GM12878 (cell line): ENCODE data around the gene MED13. TPM values are rescaled to one million over a fixed set of nuclear protein-coding genes. Genes with fewer than 3 reads are reported as not detected.

ENCODE experiments used
- ATAC-seq: fragments of 200-7000 bp; cut with Tn5 transposase; 3 replicates; pipeline ENCODE4 v1.9.1; 2020; ENCODE audit warnings: mild to moderate bottlenecking, moderate library complexity
- BruUV-seq: library from RNA; stranded (reverse); fragments of 400-500 nt; replicated peaks from 2 replicates; lab custom pipeline; 2021; lab: Mats Ljungman, UMichigan
- CTCF ChIA-PET: fragments of 300-600 bp; sonication (Branson Sonifier 250); formaldehyde crosslinking; extraction: SDS; loops from one replicate; lab custom pipeline; 2021; ENCODE audit warnings: inconsistent platforms; lab: Yijun Ruan, JAX
- POLR2A ChIA-PET: fragments of 350-600 bp; formaldehyde crosslinking; extraction: SDS; loops from one replicate; lab custom pipeline; 2021; ENCODE audit warnings: inconsistent platforms; lab: Charles Lee
- RAD21 ChIA-PET: fragments of 300-600 bp; sonication (Branson Sonifier 250); formaldehyde crosslinking; loops from one replicate; lab custom pipeline; 2023; ENCODE audit warnings: antibody characterized with exemption; ENCODE audit not compliant: unreplicated experiment; lab: Charles Lee
- SMC1A ChIA-PET: fragments of 300-600 bp; sonication (Branson Sonifier 250); formaldehyde crosslinking; loops from one replicate; lab custom pipeline; 2023; ENCODE audit not compliant: unreplicated experiment, uncharacterized antibody; lab: Charles Lee
- DNase-seq: peaks from one replicate; pipeline ENCODE4 v3.0.0-alpha.2; 2011; ENCODE audit warnings: low read depth, low spot score
- FAIRE-seq: peaks from 3 replicates; lab custom pipeline; 2011; peaks lifted over from hg19 to GRCh38; lab: Jason Lieb, UNC
- H2AFZ ChIP-seq: 2 replicates; pipeline ENCODE4 v1.6.0; 2011; ENCODE audit warnings: low read depth, low read length, control low read depth; ENCODE audit not compliant: control insufficient read depth
- H3K27ac ChIP-seq: 2 replicates; pipeline ENCODE4 v1.5.1; 2011; ENCODE audit warnings: control low read depth; ENCODE audit not compliant: control insufficient read depth, insufficient read depth
- H3K27me3 ChIP-seq, 2 experiments: replicated peaks in 1 of 2; 2 replicates each; pipeline versions ENCODE4 v1.6.0 to v1.6.1; 2011; ENCODE audit warnings: low read length in 1 of 2; ENCODE audit not compliant: control insufficient read depth in 2 of 2, insufficient read depth in 2 of 2
- H3K36me3 ChIP-seq, 2 experiments: 2 replicates each; pipeline ENCODE4 v1.5.1; 2011; ENCODE audit warnings: low read length in 1 of 2; ENCODE audit not compliant: control insufficient read depth in 2 of 2, insufficient read depth in 2 of 2
- H3K4me1 ChIP-seq: 2 replicates; pipeline ENCODE4 v1.6.1; 2011; ENCODE audit warnings: mild to moderate bottlenecking, low read length, moderate library complexity, mixed read lengths; ENCODE audit not compliant: control insufficient read depth, insufficient read depth
- H3K4me2 ChIP-seq: 2 replicates; pipeline ENCODE4 v1.6.0; 2011; ENCODE audit warnings: control low read depth; ENCODE audit not compliant: control insufficient read depth, insufficient read depth
- H3K4me3 ChIP-seq: fragments of 200-600 bp; sonication (generic); 2 replicates; pipeline ENCODE4 v1.5.1; 2016
- H3K79me2 ChIP-seq: 2 replicates; pipeline ENCODE4 v1.6.0; 2011; ENCODE audit warnings: low read length; ENCODE audit not compliant: control insufficient read depth, insufficient read depth
- H3K9ac ChIP-seq: 2 replicates; pipeline ENCODE4 v1.8.0; 2011; ENCODE audit warnings: low read length, control low read depth, mixed read lengths; ENCODE audit not compliant: control insufficient read depth, insufficient read depth
- H3K9me3 ChIP-seq: replicated peaks from 3 replicates; pipeline ENCODE4 v1.5.1; 2011; ENCODE audit warnings: mild to moderate bottlenecking, low read length; ENCODE audit not compliant: control insufficient read depth, insufficient read depth
- H4K20me1 ChIP-seq: 2 replicates; pipeline ENCODE4 v1.6.0; 2011; ENCODE audit not compliant: control insufficient read depth, insufficient read depth
- EGR1 ChIP-seq, 2 experiments: IDR thresholded peaks; 1 replicate in 1 of 2; 2 replicates in 1 of 2; pipeline ENCODE4 v1.6.1; 2011 to 2012; ENCODE audit warnings: low read depth in 2 of 2, low read length in 2 of 2, borderline replicate concordance in 1 of 2, mild to moderate bottlenecking in 1 of 2, moderate library complexity in 1 of 2
- IKZF1 ChIP-seq: fragments of 450-650 bp; conservative IDR thresholded peaks from 2 replicates; pipeline ENCODE4 v1.6.1; 2017; ENCODE audit warnings: antibody characterized with exemption, mild to moderate bottlenecking
- PRDM15 ChIP-seq: fragments of 450-650 bp; formaldehyde crosslinking; IDR thresholded peaks from 2 replicates; pipeline ENCODE4 v1.4.0; 2020; ENCODE audit warnings: mild to moderate bottlenecking, moderate library complexity
- SMAD1 ChIP-seq: fragments of 450-650 bp; IDR thresholded peaks from 2 replicates; pipeline ENCODE4 v1.6.1; 2018; ENCODE audit warnings: mild to moderate bottlenecking, low read depth; ENCODE audit not compliant: partially characterized antibody
- WGBS: methylation state at CpG from one replicate; pipeline ENCODE4 v1.1.6; 2016; ENCODE audit warnings: low lambda C conversion rate; ENCODE audit not compliant: insufficient replicate concordance, insufficient coverage; ENCODE audit errors: missing lambda C conversion rate; 5-methylcytosine and 5-hydroxymethylcytosine counted together
- in situ Hi-C: fragments of 300-500 bp; cut with MboI; formaldehyde crosslinking; loops from 9 replicates; pipeline ENCODE4 v1.14.3; 2018; ENCODE audit warnings: mixed read lengths
- intact Hi-C: fragments of 100-400 bp; cut with micrococcal nuclease; formaldehyde crosslinking; loops from one replicate; pipeline ENCODE4 v1.14.2; 2022; ENCODE audit not compliant: unreplicated experiment
- polyA plus RNA-seq, 11 experiments: library from polyadenylated mRNA; depleted of rRNA in 4 of 11; unstranded in 6 of 11; stranded (reverse) in 5 of 11; fragments of >200 nt; fragmentation: Nextera tagmentation in 4 of 11; fragmentation: Illumina TruSeq in 1 of 11; extraction: Ambion mirVana in 4 of 11; extraction: Trizol in 1 of 11; gene quantifications; 1 replicate in 1 of 11; 2 replicates in 10 of 11; pipeline versions ENCODE4 v1.2.1 to v1.2.3, GENCODE V29; 2011 to 2016; ENCODE audit warnings: inconsistent platforms in 2 of 11, missing spikeins in 2 of 11, low read depth in 1 of 11
- total RNA-seq, 4 experiments: library from RNA; depleted of rRNA in 3 of 4; stranded (reverse); fragments of >200 nt in 3 of 4; fragmentation: Illumina TruSeq in 1 of 4; extraction: Trizol in 1 of 4; gene quantifications; 2 replicates each; pipeline versions ENCODE4 v1.2.1 to v1.2.3, GENCODE V29; 2013 to 2021
- TF ChIP-seq, protein P1 (sequence below): IDR thresholded peaks from 2 replicates; pipeline ENCODE4 v1.6.1; 2011; ENCODE audit warnings: borderline replicate concordance, low read depth, mild to moderate bottlenecking, moderate library complexity, mixed read lengths, low read length; ENCODE audit not compliant: insufficient read depth; ENCODE audit errors: extremely low read length

The MED13 gene
- total and polyA plus RNA-seq, 10 of the 15 experiments (the other 5 are each of a cell fraction or from before 2014, with no cell fraction given), result 4.6 to 49.7 (median 21.3) TPM

DNA sequence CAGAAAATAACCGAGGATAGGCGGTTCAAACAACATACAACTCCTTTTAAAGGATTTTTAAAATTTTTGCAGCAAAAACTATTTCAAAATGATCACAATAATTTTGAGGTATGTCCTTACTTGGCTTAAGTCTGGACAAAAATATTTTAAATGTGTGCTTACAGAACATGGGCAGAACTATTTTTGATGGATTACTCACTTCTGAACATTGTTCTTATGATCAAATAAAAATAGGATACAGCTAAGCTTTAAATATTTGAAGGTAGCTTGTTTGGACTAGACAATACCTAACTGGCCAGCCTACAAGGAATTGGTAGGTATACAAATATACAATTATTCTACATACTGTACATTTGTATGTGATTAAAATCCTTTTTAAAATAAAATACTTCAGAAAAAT lies 123.0 kb downstream of the MED13 start:
- no peak overlapping the region for H2AFZ ChIP-seq
- H3K79me2 ChIP-seq, result no peaks in the 10 kb centered on the region
- ATAC-seq (no peak), DNase-seq (no peak), FAIRE-seq (no peak)
- 100% methylated on average over 2 of the region's 2 CpGs for WGBS
- in situ Hi-C loops (no loop called here), intact Hi-C loops (no loop called here)
- ChIA-PET SMC1A (interaction anchor here (0.6 to 6.2 kb wide), 3 partner anchors 62 to 342 kb away, joined by 3 to 28 read pairs (median 5); no protein-coding TSS in a partner anchor), RAD21 (interaction anchor here (1.5 to 4.1 kb wide), 2 partner anchors 124 to 167 kb away, joined by 3 to 17 read pairs; no protein-coding TSS in a partner anchor), POLR2A (no interaction called here), CTCF (interaction anchor here (1.2 to 3.0 kb wide), 3 partner anchors 9 to 167 kb away, joined by 3 to 17 read pairs (median 6); no protein-coding TSS in a partner anchor)
- H3K9me3 ChIP-seq, result no peaks in the 10 kb centered on the region
- no peaks in the 10 kb centered on the region for H4K20me1 ChIP-seq
- H3K4me3 ChIP-seq, result no peak overlapping the region
- no peak overlapping the region for H3K4me2 ChIP-seq
- H3K36me3 ChIP-seq, result peaks cover 0 to 12% of the 10 kb centered on the region in 2 experiments; a peak in 2 of 4 replicates
- H3K9ac ChIP-seq, result no peak overlapping the region
- no peaks in the 10 kb centered on the region for H3K27me3 ChIP-seq
- BruUV-seq, result no TSS peak
- H3K4me1 ChIP-seq, result no peaks in the 10 kb centered on the region
- TF ChIP-seq IKZF1 (no peak), PRDM15 (CRISPR knock-in tag) (no peak), SMAD1 (no peak), EGR1 (IDR thresholded peaks at IDR 0.05; ENCODE audit: borderline replicate concordance in 1 of 2, low read depth in 2 of 2, low read length in 2 of 2) (no peak)
- TF ChIP-seq, protein P1, sequence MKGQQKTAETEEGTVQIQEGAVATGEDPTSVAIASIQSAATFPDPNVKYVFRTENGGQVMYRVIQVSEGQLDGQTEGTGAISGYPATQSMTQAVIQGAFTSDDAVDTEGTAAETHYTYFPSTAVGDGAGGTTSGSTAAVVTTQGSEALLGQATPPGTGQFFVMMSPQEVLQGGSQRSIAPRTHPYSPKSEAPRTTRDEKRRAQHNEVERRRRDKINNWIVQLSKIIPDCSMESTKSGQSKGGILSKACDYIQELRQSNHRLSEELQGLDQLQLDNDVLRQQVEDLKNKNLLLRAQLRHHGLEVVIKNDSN, result no peak
- no peak overlapping the region for H3K27ac ChIP-seq
